ENCODE measurements around the gene HS6ST3.
"Not testable (repeated sequence)": the region's sequence is repeated elsewhere in the genome, so short reads cannot be mapped to it uniquely, and the experiment has no call there.

The HS6ST3 gene

GRCh38 chr13:96051491-96051890, 38.4 kb upstream of the HS6ST3 start:
- H4K20me1 ChIP-seq (ENCODE audit: control insufficient read depth, insufficient read depth, low read depth, low read length): not testable (repeated sequence)
- peak overlapping the region; percentile 80 for H3K4me2 ChIP-seq (ENCODE audit: low read length)

GRCh38 chr13:96051946-96052345, 38.0 kb upstream of the HS6ST3 start:
- not testable (repeated sequence) for H3F3A ChIP-seq (ENCODE audit: control insufficient read depth, insufficient read depth); H3K9me3 ChIP-seq (ENCODE audit: control insufficient read depth, insufficient read depth, low read length); H4K20me1 ChIP-seq (ENCODE audit: control insufficient read depth, insufficient read depth, low read depth, low read length); H3K36me3 ChIP-seq (ENCODE audit: control insufficient read depth, low read length); H3K27ac ChIP-seq (ENCODE audit: low read depth, low read length); H3K9me2 ChIP-seq (replicated peaks; ENCODE audit: control insufficient read depth, low read length)
- peaks cover 13% of the 10 kb centered on the region; the same call in 1 of the 2 replicates for H3K27me3 ChIP-seq (ENCODE audit: control insufficient read depth, low read length)
- H3K4me3 ChIP-seq (ENCODE audit: low read length): peak overlapping the region; percentile 100
- H3K4me2 ChIP-seq (ENCODE audit: low read length): peak overlapping the region; percentile 80
- peaks cover 42% of the 10 kb centered on the region for H3K79me2 ChIP-seq (ENCODE audit: control insufficient read depth, low read length)
- peaks cover 14% of the 10 kb centered on the region for H3K4me1 ChIP-seq (ENCODE audit: control insufficient read depth, low read length)

More at GRCh38 chr13:96051491-96051890, 38.4 kb upstream of the HS6ST3 start:
- H3K9me2 ChIP-seq (replicated peaks; ENCODE audit: control insufficient read depth, low read length); H3K4me3 ChIP-seq (ENCODE audit: low read length); H3K9me3 ChIP-seq (ENCODE audit: control insufficient read depth, insufficient read depth, low read length); H3K27ac ChIP-seq (ENCODE audit: low read depth, low read length); H3F3A ChIP-seq (ENCODE audit: control insufficient read depth, insufficient read depth); H3K36me3 ChIP-seq (ENCODE audit: control insufficient read depth, low read length): not testable (repeated sequence)
- Histone ChIP-seq H3K4me1 (ENCODE audit: control insufficient read depth, low read length) (peaks cover 14% of the 10 kb centered on the region), H3K79me2 (ENCODE audit: control insufficient read depth, low read length) (peaks cover 46% of the 10 kb centered on the region), H3K27me3 (ENCODE audit: control insufficient read depth, low read length) (peaks cover 13% of the 10 kb centered on the region; the same call in 1 of the 2 replicates)

- Histone ChIP-seq H3K9me2 (replicated peaks; ENCODE audit: control insufficient read depth, low read length) (no peaks in the 10 kb centered on the region), H3K27me3 (ENCODE audit: control insufficient read depth, low read length) (peaks cover 16% of the 10 kb centered on the region), H4K20me1 (ENCODE audit: control insufficient read depth, insufficient read depth, low read depth, low read length) (no peaks in the 10 kb centered on the region), H3K79me2 (ENCODE audit: control insufficient read depth, low read length) (peaks cover 38% of the 10 kb centered on the region), H3F3A (ENCODE audit: control insufficient read depth, insufficient read depth) (0 out of 2 replicates have a peak, but pooled peaks cover 9% of the 10 kb centered on the region), H3K4me1 (ENCODE audit: control insufficient read depth, low read length) (peaks cover 14% of the 10 kb centered on the region), H3K27ac (ENCODE audit: low read depth, low read length) (peak overlapping the region; percentile 62), H3K9me3 (ENCODE audit: control insufficient read depth, insufficient read depth, low read length) (no peaks in the 10 kb centered on the region), H3K4me2 (ENCODE audit: low read length) (peak overlapping the region; percentile 80), H3K36me3 (ENCODE audit: control insufficient read depth, low read length) (no peaks in the 10 kb centered on the region), H3K4me3 (ENCODE audit: low read length) (peak overlapping the region; percentile 100)
- no peak for TF ChIP-seq CTCF (IDR thresholded peaks at IDR 0.05; ENCODE audit: low read depth, low read length, poor library complexity, severe bottlenecking)
- no peak for TF ChIP-seq EZH2phosphoT487 (IDR thresholded peaks at IDR 0.05; ENCODE audit: borderline replicate concordance, low read length)
Measured at GRCh38 chr13:96052656-96053002, 37.3 kb upstream of the HS6ST3 start.

- H3K36me3 ChIP-seq (ENCODE audit: control insufficient read depth, low read length): no peaks in the 10 kb centered on the region
- peak within 1 kb of the TSS; percentile 62 for H3K27ac ChIP-seq (ENCODE audit: low read depth, low read length)
- TF ChIP-seq CTCF (IDR thresholded peaks at IDR 0.05; ENCODE audit: low read depth, low read length, poor library complexity, severe bottlenecking) (no peak), EZH2phosphoT487 (IDR thresholded peaks at IDR 0.05; ENCODE audit: borderline replicate concordance, low read length) (no peak)
- H3K9me2 ChIP-seq (replicated peaks; ENCODE audit: control insufficient read depth, low read length): no peaks in the 10 kb centered on the region
- H4K20me1 ChIP-seq (ENCODE audit: control insufficient read depth, insufficient read depth, low read depth, low read length): no peaks in the 10 kb centered on the region
- H3K4me2 ChIP-seq (ENCODE audit: low read length): peak within 1 kb of the TSS; percentile 80
- H3K9me3 ChIP-seq (ENCODE audit: control insufficient read depth, insufficient read depth, low read length): no peaks in the 10 kb centered on the region
- H3K27me3 ChIP-seq (ENCODE audit: control insufficient read depth, low read length): peaks cover 17% of the 10 kb centered on the region
- H3K4me3 ChIP-seq (ENCODE audit: low read length): peak within 1 kb of the TSS; percentile 100
- peaks cover 14% of the 10 kb centered on the region for H3K4me1 ChIP-seq (ENCODE audit: control insufficient read depth, low read length)
- H3K79me2 ChIP-seq (ENCODE audit: control insufficient read depth, low read length): peaks cover 34% of the 10 kb centered on the region
- H3F3A ChIP-seq (ENCODE audit: control insufficient read depth, insufficient read depth): 0 out of 2 replicates have a peak, but pooled peaks cover 9% of the 10 kb centered on the region
Measured at GRCh38 chr13:96053003-96053703, 36.8 kb upstream of the HS6ST3 start, which contains the start of gene UGGT2. TSS of gene UGGT2 (minus strand) at chr13:96053401. CDS start at chr13:96053312, 89 bp downstream.

All from DOHH2 (cell line).